HG03064 (cell line): ENCODE results near the gene HOMER2.

Source experiments
- ATAC-seq: cut with Tn5 transposase; IDR thresholded peaks from one replicate; pipeline ENCODE4 v1.9.1; 2021; ENCODE audit warnings: low read depth; ENCODE audit not compliant: unreplicated experiment

HOMER2 gene

GRCh38 chr15:82807920-82808633, 144.4 kb downstream of the HOMER2 start:
- no peak for ATAC-seq

GRCh38 chr15:82805994-82806406, 146.5 kb downstream of the HOMER2 start, which contains the start of gene FSD2:
Gene FSD2 (minus strand): TSS chr15:82806069. CDS start chr15:82787390, 18,679 bp downstream.
- peak; percentile 57 for ATAC-seq

GRCh38 chr15:82804575-82804949, 148.0 kb downstream of the HOMER2 start:
- ATAC-seq = no peak

GRCh38 chr15:82803793-82804574, 148.5 kb downstream of the HOMER2 start:
- no peak for ATAC-seq

- no peak for ATAC-seq
These were observed 150.0 kb downstream of the HOMER2 start for GRCh38 chr15:82802497-82802896.

- ATAC-seq = no peak
These were observed 153.2 kb downstream of the HOMER2 start for GRCh38 chr15:82799183-82799841.
